Pons (tissue), 1 donor: ENCODE measurements around the gene ACTG1.
A peak's percentile ranks its signal among the peaks of the same experiment; 100 is the strongest.

Source experiments
- DNase-seq: peaks from one replicate; pipeline ENCODE4 v3.0.0-alpha.2; 2016; ENCODE audit warnings: low spot score

Gene ACTG1

GRCh38 chr17:81512562-81513371, at the start of gene ACTG1:
TSS of gene ACTG1 (minus strand) at chr17:81512799. CDS start at chr17:81512354, 445 bp downstream.
- DNase-seq: peak; percentile 93

- no peak for DNase-seq
Measured at GRCh38 chr17:81561494-81561885, 48.9 kb upstream of the ACTG1 start.

GRCh38 chr17:81558941-81559806, 46.6 kb upstream of the ACTG1 start:
- DNase-seq: no peak

GRCh38 chr17:81558115-81558468, 45.5 kb upstream of the ACTG1 start:
- no peak for DNase-seq

GRCh38 chr17:81557276-81558114, 44.9 kb upstream of the ACTG1 start:
- DNase-seq: no peak

DNA sequence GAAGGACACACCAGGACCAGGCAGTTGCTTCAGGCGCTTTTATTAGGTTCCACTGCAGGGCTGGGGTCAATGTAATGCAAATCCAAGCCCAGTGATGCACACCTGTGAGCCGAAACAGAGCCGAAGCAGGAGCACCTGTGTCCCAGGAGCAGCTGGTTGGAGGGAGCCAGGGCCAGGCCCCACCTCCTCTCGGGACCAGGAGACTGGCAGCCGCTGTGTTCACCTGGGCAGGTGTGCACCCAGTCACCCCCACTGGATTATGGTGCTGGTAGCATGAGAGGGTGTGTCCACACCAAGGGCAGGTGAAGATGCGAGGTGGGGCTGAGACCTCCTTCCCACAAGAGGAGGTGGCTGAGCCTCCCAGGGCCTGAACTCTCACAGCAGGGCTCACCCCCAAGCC, 44.3 kb upstream of the ACTG1 start:
- no peak for DNase-seq

GRCh38 chr17:81556175-81556691, 43.6 kb upstream of the ACTG1 start:
- DNase-seq: no peak

DNA sequence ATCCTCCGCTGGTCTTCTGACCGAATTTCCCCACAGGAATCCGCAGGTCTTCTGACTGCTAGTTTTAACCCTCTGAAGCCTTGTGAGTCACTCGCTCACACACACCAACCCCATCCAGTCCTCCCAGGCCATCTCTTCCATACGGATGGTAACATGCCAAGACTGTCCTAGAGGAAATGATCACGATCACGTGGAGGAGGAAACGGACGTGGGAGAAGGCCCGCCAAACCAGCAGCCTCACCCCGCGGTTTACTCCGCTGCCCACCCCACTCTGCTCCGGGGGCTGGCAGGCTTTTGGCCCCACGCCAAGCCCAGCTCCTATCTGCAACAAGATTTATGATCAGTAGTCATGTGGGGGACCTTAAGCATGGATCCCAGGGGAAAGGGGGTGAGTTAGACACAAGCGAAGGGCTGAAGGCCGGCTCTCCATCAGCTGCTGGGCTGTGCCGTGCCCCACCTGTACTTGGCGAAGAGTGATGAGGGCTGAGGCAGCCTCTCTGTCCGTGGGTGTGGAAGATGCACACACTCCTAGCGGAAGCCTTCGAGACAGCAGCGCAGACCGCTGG, 41.1 kb upstream of the ACTG1 start:
- DNase-seq: no peak

DNA sequence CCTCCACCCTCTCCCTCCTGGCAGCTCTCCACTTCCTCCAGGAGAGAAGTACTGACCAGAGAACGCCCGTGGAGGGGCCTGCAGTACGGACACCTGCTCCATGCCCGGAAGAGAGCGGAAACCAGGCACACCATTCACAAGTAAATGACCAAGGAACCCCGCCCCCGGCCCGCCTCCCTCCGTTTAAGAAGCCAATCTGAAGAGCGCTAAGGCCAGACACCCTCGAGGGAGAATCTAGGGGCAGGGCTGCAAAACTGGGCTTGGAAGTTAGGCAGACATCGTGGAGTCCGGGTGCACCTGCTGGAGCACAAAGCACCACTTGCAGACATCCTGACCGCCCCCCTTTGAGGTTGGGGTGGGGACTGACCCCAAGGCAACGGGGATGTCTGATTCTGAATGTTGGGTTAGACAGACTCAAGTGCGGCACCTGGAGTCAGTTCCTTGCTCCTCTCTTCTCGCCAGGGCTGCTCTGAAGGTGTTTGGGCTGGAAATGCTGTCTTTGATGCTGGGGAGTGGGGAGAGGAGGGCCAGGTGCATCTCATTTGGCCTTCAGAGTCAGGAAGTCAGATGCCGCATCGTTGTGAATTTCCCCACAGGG, 40.5 kb upstream of the ACTG1 start:
- DNase-seq: peak; percentile 48

- peak; percentile 49 for DNase-seq
Measured at GRCh38 chr17:81552244-81553017, 39.8 kb upstream of the ACTG1 start, which contains the start of gene FAAP100. TSS of gene FAAP100 (minus strand) at chr17:81552353. CDS start at chr17:81552330, 23 bp downstream.

GRCh38 chr17:81551458-81552243, 39.1 kb upstream of the ACTG1 start:
- no peak for DNase-seq

DNA sequence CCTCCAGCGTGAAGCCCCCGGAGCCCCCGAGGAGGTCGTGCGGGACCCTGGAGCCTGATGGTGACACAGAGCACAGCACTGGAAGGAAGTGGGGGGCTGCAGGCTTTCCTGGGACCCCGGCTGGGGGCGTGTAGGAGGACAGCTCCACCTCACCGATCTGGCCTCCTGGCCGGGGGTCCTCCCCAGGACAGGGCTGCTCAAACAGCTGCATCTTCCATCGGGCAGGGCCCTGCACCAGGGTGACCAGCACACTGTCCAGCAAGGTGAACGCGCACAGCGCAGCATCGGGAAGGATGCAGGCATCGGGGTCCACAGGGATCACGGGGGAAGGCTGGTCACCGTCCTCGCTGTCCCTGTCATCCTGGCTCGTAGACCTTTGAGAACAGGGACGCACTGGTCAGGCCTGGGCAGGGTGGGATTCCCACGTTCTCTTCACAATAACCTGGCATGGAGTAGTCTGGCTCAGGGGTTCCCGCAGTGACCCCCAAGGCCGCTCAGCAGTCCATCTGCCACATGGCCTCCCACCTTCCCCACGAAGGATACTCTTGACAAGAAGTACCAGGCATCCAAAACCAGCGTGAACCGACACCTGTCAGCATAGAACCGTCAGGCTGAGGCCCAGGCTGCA, 38.3 kb upstream of the ACTG1 start:
- no peak for DNase-seq

DNA sequence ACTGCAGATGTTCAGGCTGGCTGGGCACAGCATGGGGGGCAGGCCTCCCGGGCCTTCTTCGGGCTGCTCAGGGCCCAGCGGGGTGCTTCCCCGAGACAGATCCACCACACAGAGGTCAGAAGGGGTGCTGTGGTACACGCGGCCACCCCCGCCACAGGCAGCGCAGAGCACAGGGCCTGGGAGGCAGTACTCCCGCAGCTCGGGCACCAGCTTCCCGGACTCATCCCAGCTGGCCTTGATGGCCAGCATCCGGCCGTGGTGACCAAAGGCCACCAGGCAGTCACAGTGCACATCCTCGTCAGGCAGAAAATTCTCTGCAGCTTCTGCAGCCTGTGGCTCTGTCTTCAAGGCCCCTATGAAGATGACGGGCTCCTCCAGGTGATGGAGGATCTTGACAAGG, 37.7 kb upstream of the ACTG1 start:
- no peak for DNase-seq

DNA sequence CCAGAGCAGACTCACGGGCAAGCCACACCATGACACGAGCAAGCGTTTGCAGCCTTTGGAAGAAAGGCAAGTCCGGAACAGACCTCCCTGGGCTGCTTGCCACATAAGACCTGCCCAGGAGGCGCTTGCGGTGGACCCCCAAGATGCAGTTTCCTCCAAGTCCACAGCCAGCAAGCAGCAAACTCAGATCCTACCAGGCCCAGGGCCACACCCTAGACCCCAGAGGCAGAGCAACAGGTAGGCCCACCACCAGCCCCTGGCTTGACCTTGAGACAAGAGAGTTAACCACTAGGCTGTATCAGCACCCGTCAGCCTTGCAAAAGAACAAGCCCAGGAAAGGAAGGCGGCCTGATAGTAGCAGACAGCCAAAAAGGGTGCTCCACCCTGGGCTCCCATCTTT, 37.2 kb upstream of the ACTG1 start:
- no peak for DNase-seq

DNA sequence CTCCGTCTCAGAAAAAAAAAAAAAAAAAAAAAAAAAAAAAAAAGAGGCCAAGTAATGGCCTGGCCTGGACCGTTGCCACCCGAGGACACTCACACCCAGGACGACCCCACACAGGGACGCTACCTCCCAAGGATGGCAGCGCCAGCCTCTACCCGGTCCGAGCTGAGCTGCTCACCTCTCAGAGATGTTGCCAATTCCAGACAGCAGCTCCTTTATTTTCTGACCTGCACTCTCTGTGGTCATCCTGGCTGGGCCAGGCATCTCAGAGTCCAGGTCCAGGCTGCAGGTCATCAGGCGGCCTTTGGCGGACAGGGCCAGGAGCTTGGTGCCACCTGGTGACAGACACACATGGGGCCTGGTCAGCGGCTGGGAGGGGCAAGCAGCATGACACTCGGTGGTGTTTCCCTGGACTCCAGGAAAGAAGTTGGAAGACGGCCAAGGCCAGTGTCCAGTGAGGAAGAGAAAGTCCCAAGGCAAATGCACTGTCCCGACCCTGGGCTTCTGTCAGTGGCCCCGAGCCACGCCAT, 36.5 kb upstream of the ACTG1 start:
- DNase-seq: no peak

- no peak for DNase-seq
Measured at GRCh38 chr17:81547614-81547982, 35.0 kb upstream of the ACTG1 start.

DNA sequence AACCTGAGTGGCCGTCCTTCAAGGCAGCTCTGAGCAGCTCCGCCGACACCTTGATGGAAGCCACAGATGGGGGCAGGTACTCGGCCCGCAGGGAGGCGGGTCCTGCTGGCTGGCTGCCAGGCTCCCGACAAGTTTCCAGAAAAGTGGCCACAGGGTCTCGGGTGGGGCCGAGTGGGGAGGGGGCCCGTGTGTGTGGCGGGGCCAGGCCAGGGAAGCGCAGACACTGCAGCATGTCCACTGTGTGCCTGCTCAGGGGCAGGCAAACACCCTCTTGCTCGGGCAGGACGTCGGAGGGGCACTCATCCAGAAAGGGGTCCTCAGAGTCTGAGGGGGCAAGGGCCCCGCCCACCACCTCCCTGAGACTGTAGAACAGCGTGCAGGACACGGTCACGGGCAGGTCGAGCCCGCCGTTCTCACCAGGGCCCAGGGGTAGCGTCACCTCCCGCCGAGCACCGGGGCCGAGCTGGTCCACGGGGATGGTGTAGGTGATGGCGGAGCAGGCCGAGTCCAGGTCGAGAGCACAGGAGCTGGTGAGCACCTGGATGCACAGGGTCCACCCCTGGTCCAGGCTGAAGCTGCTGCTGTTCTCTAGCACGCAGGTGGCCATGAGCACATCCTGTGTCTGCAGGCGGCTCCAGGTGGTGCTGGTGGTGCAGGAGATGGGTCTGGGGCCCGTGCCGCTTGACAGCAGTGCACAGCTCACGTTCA, 34.5 kb upstream of the ACTG1 start:
- no peak for DNase-seq
